SHP77 treated with DMSO at 0.1 percent for 48 hours (cell line): ENCODE data around the gene THEM4.

Source experiments
- DNase-seq: peaks from one replicate; lab custom pipeline; 2025; lab: John Stamatoyannopoulos, UW

The THEM4 gene

DNA sequence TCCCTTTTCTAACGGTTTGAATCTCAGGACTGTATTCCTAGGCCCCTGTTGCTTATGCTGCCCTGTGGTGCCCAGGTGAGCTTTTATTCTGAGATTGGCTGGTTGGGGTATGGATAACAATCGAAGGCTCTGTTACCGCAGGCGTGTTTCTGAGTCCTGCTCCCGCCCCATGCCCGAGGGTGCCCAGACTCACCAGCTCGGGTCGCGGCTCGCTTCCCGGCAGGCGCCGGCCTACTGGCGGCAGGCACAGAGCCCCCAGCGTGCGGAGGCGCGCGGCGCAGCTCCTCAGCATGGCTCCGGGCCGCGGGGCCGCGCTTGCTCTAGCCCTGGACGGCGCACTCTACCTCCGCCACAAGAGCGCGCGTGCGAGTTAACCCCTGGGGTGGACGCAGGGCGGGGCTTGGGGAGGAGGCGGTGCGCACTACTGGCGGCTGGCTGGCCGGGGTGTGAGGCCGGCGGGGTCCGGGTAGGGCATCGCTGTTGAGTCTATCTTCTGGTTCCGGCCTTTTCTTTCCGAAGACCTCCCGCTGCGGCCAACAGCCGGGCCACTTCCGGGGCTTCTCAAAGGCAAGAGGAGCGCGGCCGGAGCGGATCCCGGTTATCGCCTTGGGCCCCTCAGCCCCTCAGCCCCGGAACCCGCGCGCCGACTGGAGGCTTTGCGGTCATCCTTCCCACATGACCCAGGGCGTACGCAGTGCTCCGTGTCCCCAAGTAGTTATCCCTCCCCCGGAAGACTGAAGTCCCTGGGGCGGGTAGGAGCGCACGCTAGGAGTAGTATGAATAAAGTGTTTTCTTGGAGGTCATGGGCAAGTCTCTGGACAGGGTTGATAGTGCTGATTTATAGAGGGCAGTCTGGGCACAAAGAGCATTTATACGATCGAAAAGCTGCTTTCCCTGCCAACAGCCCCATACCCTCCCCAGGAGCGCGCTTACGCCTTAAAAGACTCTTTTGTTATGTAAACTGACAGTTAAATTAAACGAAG, at the start of gene THEM4:
TSS of gene THEM4 (minus strand) at position 345 of the 983 bp plus-strand sequence. CDS start at position 292, 53 bp downstream.
- peak; percentile 96 for DNase-seq

DNA sequence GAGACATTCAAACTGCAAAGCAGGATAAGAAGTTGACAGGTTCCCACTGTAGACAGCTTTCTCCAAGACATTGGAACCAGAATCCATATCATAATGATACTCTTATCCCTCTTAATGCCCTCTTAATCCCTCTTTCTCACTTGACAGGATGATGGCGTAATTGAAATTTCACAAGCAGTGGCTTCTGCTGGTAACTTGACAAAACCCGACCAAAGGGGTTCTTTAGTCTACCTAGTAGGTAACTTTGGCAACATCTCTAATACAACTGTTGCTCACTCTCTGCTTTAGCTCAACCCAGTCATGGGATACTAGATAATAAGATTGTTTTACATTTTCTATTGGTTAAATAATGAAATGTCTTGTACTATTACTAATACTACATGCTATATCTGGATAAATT, 49.6 kb upstream of the THEM4 start:
- DNase-seq, result no peak

DNA sequence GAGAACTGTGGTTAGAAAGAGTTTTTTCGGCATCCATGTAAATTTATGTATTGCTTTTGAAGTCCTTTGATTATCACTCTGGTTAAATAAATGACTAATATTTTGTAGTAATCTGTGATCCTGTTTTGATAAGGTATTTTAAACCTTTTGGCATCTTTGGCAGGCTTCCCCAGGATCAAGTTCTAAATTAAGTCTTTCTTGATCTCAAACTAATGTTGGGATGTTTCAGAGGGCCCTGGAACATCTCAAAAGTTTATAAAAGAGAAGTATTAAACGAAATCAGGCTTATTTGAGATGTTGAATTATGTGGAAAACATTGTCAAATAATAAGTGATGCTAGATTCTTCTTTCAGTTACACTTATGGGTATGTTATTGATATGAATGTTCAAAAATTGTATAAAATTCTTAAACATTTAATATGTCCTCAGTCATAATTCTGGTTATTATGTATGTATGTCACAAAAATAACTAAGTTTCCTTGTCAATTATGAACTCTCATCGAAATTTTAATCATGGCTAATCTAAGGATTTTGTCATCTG, 47.7 kb upstream of the THEM4 start:
- DNase-seq, result no peak

DNA sequence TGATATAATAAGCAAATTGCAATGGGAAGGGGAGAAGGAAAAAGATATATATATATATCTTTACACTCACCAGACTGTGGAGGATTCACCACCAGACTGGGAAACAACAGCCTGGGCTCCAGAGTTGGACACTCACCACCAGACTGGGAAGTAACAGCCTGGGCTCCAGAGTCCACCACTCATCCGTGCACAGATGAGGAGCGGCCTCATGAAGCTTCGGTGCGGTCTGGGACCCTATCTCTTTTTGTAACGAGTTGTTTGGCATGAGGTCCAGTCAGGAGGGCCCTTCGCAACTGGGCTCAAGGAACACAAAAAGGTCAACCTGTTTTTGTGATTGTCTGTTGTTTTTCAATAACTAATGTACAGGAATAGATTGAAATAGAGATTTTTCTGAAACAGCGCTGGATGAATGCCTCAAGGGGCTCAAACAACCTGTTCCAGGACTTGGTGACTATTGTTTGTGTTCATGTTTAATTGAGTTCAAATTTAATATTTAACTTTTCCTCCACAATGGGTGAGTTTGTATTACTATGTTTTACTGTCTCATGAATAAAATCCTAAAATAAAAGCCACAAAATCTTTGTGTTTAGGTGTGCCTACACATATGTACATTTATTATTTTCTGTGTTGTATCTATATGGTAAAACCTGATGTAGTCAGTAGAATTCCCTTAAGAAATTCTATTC, 44.2 kb upstream of the THEM4 start:
- no peak for DNase-seq

DNA sequence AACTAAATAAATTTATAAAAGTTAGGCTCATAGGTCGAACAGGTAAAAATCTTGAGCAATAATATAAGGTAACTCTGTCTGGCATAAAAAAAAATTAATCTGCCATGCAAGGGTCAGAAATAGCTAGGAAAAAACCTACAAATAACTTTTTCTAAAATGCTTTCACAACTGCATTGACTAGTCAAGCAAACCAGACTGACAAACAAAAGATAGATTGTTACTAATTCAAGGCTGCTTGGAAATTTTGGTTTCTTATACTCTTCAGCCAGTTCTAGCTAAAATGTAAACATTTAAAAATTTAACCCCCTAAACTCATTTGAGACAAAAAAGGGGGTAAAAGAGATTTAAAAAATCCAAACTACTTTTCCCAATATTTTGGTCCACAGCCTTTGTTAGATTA, 43.5 kb upstream of the THEM4 start:
- no peak for DNase-seq

DNA sequence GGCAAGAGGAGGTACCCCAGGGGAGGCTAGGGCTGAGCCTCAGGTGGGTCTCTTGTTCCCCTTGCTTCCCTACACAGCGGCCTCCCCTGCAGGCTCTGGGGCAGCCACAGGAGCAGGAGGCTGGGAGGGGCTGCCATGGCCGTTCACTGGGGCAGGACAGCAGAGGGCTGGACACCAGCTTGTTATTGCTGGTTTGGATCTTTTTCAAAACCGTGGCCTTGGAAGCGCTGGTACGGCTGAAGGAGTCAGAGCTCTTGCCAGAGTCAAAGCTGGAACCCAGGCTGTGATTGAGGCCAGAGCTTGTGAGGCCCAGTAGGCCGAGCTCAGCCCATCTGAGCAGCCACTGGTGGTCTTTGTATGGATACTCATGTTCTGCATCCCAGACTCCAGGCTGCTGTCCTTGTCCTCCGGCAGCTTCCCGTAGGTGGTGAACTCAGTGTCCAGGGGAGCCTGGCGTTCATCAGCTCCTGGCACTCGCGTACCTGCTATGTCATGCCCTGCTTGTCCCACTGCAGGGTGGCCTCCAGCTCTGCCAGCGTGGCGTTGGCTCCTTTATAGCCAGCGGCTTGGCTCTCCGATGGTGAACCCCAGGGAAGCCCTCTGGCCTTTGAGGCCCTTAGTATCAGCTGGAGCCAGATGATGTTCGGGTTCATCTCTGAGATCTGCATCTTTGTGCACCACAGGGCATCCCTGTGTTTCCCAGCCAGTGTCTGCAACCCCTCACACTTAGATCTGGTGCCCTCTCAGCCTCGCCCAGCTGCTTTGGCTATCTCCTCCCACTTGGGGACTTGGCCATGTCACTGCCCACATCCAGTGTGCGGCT, 40.3 kb upstream of the THEM4 start:
- no peak for DNase-seq

DNA sequence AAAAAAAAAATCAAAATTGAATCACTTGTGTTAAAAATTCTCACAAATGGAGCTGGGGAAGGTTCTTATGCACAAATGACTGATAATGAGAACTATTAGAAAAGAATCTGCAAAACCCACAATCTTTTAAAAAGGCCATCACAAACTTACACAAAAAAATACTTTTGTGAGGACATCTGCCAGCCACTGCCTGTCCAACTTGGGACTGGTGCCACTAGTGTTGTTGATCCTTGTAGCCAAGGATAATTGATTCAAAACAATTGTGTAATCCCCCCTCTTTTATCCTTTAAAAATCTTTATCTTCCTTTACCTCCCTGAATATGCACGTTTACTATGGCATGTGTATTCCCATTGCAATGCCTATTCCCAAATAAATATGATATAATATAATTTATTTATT, 39.2 kb upstream of the THEM4 start:
- DNase-seq, result no peak

DNA sequence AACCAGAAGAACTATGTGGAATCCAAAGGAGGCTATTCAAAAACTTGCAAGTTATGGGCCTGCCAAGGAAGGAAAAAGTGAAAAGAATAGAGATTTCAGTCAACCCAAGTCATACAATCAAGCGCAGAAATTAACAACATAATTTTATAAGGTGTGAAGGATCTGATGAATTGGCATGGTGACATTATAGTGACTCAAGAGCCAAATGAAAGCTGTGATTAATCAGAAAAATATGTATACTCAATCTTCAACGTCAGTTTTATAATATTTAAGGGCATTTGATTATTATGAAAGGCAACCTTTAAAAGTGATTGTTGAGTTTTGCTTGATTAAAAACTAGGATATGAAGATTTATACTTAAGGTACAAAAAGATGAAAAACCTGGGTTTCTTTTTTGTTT, 37.8 kb upstream of the THEM4 start:
- DNase-seq, result no peak

DNA sequence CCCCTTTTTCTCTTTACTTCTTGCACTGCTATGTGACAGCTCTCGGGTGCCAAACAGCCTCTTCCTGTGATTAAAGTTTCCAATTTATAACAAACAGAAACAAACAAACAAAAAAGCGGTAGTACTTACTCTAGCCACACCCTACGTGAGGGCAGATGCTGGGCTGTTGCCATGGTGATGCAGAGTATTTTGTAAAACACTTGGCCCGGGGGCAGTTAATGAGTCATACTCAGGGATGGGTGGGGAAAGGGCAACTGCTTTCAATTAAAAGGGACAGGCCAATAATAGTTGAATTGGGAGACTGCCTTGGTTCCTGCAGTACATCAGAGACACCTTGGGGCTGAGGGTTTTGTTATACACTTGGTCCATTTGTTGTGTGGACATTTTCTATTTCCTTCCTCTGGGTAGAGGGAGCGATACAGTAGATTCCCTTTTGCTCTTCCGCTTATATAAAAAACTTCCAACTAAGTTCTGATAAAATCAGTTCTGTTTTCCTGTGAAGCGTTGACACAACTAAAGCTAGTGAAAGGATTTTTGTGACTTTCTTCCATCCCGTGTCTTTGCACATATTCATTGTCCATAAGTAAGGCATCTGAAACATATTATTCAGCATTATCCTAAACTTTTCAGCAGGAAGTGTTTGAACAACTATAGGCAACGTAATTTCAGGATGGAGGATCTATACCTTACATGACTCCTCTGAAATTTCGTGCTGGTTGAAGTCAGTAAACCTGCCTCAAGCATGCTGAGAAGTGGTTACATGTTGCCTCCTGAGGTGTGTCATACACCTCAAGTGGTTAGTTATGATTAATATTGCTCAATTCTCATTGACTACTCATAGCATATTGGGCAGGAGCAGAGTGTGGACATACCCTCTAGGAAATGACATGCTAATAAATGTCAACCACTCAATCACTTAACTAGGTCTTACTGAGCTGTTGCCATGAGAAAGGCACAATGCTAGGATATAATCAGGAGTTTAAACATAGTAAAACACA, 36.7 kb upstream of the THEM4 start:
- DNase-seq, result peak; percentile 70

DNA sequence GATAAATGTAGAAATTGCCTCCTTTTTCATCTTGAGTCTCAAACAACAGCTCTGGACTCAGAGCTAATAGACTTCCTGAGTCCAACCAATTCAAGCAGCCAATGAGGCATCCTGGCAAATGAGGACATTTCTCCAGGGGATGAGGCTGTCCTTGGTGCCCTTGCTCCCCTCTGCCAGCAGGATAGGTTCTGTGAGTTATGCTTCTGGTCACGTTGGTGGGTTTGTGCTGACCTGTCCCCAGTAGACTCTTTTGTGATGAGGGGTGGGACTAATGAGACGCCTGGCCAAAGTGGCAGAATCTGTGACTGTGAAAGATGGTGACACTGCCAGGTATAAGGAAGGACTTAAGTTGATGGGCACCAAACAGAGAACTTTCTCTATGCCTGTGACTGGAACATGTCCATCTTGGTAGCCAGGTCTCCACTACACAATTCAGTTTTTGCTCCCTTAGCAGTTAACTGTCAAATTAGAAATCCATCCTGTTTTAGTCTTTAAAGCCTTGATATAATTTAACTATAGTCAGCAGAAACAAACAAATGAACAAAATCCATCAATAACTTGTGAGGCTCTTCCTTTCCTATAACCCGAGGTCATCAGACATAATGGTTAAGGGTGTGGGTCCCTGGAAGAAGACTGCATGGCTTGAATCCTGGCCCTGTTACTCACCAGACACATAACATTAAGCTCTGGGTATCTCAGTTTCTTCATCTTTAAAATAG, 35.7 kb upstream of the THEM4 start:
- DNase-seq, result no peak

DNA sequence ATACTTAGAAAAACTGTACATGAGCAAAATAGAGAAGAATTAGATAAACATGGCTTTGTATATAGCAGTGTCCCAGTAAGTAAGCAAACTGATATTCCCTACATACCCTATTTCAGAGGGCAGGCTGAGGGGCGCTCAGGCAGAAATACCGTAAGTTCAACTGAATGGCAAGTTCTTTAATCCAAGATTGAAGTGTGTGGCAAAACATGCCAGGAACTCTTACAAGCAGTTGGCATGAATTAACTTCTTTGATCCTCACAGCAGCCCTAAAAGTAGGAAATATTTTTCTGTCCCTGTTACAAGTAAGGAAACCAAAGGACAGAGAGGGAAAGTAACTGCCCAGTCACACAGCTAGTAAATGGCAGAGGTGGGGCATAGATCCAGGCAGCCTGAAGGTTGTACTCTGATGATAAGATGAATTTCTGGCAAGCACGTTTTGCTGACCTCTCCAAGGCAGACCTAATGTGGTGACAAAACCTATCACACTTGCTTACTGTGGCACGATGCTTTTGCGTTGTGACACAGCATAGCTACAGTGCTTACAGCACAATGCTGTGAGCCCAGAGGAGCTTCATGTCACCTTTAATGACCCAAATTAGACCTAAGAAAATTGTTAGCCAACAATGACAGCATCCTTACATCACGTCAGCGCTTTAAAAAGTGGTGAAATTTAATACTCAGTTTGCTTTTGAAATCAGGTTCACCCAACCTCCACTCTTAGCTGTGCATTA, 35.0 kb upstream of the THEM4 start:
- no peak for DNase-seq

DNA sequence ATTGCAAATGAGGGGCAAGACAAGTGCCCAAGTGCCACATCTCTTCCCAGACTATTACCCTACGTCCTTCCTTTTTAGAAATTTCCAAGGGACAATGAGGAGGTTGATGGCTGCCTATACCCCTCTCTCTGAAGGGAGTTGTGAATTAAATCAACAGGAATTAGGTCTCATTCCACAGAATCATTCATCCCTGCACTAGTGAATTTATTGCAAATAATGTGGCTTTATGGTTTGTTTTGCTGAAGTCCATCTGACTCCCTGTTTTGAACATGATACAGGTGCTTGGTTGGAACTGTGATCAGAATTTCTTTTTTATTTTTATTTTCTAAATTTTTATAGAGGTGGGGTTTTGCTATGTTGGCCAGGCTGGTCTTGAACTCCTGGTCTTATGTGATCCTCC, 34.3 kb upstream of the THEM4 start:
- no peak for DNase-seq

DNA sequence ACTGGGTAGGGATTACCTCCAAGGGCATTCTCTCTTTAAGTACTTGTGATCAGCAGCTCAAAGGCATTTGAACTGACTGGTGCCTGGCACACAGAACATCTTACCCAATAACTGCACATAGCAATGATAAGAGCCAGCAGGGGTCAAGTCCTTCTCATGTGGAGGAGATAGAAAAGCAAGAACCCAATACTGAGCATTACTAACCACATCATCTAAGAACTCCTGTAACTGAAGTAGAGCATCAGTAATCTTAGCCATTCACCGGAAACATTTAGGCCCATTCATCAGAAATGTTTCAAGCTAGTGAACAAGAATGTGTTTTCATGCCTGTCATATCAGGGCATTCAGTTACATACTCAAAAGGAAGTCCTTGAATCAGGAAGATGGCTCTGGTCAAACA, 33.6 kb upstream of the THEM4 start:
- DNase-seq, result no peak

DNA sequence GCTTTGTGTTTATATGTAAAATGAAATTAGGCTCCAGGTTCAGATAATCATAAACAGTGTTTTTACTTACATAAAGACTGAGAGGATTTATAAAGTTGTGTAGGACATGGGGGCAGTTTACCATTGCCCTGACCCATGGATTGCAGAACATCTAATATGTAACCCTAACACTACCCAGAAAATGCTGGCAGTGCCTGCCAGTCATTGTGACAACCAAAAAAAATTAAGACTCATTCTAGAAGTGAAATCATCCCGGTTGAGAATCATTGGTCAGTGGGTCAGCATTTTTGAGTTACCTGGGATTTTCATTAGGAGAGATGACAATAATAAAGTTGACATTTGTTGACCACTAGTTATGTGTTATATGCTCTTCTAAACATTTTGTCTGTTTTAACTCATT, 31.2 kb upstream of the THEM4 start:
- no peak for DNase-seq

DNA sequence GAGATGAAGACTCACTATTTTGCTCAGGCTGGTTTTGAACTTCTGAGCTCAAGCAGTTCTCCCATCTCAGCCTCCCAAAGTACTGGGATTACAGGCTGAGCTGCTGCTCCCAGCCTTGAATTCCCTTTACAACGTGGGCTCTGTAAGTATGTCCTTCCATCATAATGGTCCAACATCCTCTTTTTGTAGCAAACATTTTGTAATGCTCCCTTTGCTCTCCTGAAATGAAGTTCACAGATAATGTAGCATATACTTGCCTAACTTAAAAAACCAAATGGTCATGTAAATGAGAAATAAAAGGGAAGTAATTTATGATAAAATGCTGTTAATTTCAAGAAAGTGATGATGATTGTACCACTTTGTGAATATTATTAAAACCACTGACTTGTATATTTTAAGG, 30.5 kb upstream of the THEM4 start:
- DNase-seq, result no peak

DNA sequence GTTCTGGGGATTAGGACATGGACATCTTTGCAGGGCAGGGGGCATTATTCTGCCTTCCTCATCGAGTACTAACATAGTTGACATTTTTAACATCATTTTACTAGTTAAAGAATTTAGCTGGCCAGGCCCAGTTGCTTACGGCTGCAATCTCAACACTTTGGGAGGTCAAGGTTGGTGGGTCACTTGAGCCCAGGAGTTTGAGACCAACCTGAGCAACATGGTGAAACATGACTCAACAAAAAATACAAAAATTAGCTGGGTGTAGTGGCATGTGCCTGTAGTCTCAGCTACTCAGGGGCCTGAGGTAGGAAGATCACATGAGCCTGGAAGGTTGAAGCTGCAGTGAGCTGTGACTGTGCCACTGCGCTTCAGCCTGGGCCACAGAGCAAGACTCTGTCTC, 29.8 kb upstream of the THEM4 start:
- no peak for DNase-seq

DNA sequence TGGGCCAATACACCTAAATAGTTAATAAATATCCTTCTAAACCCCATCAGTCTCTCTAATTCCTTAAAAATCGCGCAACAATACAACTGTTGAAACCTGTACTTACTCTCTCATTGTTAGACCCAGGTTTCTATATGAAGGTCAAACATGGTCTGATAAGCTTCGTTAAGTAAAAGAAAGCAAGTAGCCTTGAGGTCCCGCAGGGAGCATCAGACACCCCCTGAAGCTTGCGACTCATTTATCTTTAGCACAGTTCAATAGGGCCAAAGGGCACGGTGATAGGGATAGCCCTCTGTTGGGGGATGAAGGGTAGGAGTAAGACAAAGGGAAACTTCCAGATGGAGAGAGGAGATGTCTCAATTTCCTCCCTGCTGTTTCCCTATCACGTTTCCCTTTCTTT, 27.3 kb upstream of the THEM4 start:
- DNase-seq, result no peak

DNA sequence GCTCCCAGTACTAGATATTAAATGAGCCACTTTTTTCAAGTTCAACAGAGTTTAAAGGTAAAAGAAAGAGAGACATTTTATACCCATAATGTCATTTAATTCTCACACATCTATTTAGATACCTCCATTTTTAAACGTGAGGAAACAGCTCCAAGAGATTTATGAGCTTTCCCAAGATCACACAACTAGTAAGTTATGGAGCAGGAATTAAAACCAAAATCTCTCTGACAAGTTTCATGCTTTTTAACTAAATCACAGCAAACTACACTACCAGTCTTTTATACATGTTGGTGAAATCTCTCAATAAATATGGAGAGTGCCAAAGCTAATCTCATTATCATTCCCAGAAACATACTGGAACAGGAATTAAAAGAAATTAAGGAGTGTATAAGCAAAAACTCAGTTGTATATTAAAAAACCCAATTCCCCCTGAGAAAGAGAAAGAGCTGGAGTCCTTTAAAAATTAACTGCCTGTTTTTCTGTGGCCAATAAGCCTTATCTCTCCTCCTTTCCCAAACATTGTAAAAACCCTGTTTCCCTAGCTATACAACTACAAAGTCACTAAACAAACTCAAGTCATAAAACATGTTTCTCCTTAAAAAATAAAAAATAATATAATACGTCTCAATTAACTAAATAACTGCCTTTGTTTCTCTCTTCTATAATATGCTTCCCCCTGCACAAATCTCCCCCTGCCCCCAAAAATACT, 26.7 kb upstream of the THEM4 start:
- DNase-seq, result no peak

DNA sequence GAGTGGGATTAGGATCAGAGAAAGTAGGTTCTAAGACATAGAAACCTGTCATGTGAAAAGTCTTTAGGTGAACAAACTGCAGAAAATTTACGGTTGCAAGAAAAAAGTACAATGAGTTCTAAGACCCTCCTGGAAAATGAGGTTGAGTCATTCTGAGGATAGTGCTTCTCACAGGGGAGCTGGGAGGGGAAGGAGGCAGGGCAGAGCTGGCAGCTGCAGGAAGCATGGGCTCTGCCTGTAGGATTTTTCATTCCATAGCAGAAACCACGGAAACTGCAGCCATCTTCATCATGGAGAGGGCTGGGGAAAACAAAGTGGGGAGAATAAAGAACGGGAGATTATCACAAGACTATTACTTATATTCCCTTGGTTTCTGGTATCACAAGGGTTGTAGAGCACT, 25.8 kb upstream of the THEM4 start:
- DNase-seq, result no peak
